Skeletal muscle satellite cell (primary cell): Measurements from ENCODE around the gene B4GALT5.
"Not testable (repeated sequence)": the region's sequence is repeated elsewhere in the genome, so short reads cannot be mapped to it uniquely, and the experiment has no call there.

ENCODE experiments used
- H3K27me3 ChIP-seq: 2 replicates; pipeline ENCODE4 v1.7.0; 2013; ENCODE audit warnings: low read length; ENCODE audit not compliant: control insufficient read depth, insufficient read depth
- H3K36me3 ChIP-seq: 2 replicates; pipeline ENCODE4 v1.7.0; 2013; ENCODE audit warnings: mild to moderate bottlenecking, control low read depth, low read length; ENCODE audit not compliant: insufficient read depth
- H3K4me1 ChIP-seq: 2 replicates; pipeline ENCODE4 v1.7.0; 2013; ENCODE audit warnings: low read length; ENCODE audit not compliant: control insufficient read depth, insufficient read depth
- H3K4me2 ChIP-seq: 2 replicates; pipeline ENCODE4 v1.7.0; 2013; ENCODE audit warnings: mild to moderate bottlenecking, low read length
- H3K4me3 ChIP-seq: 2 replicates; pipeline ENCODE4 v1.7.0; 2013; ENCODE audit warnings: low read length
- H3K9ac ChIP-seq: 2 replicates; pipeline ENCODE4 v1.7.0; 2013; ENCODE audit warnings: mild to moderate bottlenecking, low read depth, low read length, moderate library complexity
- H3K9me3 ChIP-seq: replicated peaks from 2 replicates; pipeline ENCODE4 v1.7.0; 2013; ENCODE audit warnings: mild to moderate bottlenecking, control low read depth, low read length

The B4GALT5 gene

GRCh38 chr20:49617394-49617793 is 96.3 kb downstream of the B4GALT5 start:
- H3K4me2 ChIP-seq = not testable (repeated sequence)

GRCh38 chr20:49616154-49617007 is 97.3 kb downstream of the B4GALT5 start:
- peaks cover 13% of the 10 kb centered on the region for H3K27me3 ChIP-seq

More at GRCh38 chr20:49617394-49617793, 96.3 kb downstream of the B4GALT5 start:
- H3K9ac ChIP-seq, H3K36me3 ChIP-seq, H3K9me3 ChIP-seq, H3K4me3 ChIP-seq, H3K4me1 ChIP-seq: not testable (repeated sequence)
- peaks cover 18% of the 10 kb centered on the region for H3K27me3 ChIP-seq

GRCh38 chr20:49615401-49616153 is 98.1 kb downstream of the B4GALT5 start:
- Histone ChIP-seq H3K36me3 (no peaks in the 10 kb centered on the region), H3K9me3 (no peaks in the 10 kb centered on the region), H3K4me1 (peaks cover 9% of the 10 kb centered on the region), H3K4me3 (no peak overlapping the region), H3K9ac (no peak overlapping the region), H3K27me3 (peaks cover 8% of the 10 kb centered on the region), H3K4me2 (no peak overlapping the region)

More at GRCh38 chr20:49616154-49617007, 97.3 kb downstream of the B4GALT5 start:
- H3K4me3 ChIP-seq = no peak overlapping the region
- H3K9me3 ChIP-seq = peaks cover 2% of the 10 kb centered on the region
- H3K36me3 ChIP-seq = no peaks in the 10 kb centered on the region
- H3K9ac ChIP-seq = no peak overlapping the region
- peaks cover 6% of the 10 kb centered on the region for H3K4me1 ChIP-seq
- no peak overlapping the region for H3K4me2 ChIP-seq

GRCh38 chr20:49615051-49615400 is 98.7 kb downstream of the B4GALT5 start:
- not testable (repeated sequence) for H3K9me3 ChIP-seq, H3K27me3 ChIP-seq, H3K4me1 ChIP-seq, H3K9ac ChIP-seq, H3K4me3 ChIP-seq, H3K4me2 ChIP-seq, H3K36me3 ChIP-seq

- Histone ChIP-seq H3K9me3 (no peaks in the 10 kb centered on the region), H3K9ac (no peak overlapping the region), H3K4me3 (no peak overlapping the region), H3K36me3 (no peaks in the 10 kb centered on the region), H3K27me3 (peaks cover 8% of the 10 kb centered on the region), H3K4me1 (peaks cover 9% of the 10 kb centered on the region), H3K4me2 (no peak overlapping the region)
Measured at GRCh38 chr20:49614338-49615050, 99.2 kb downstream of the B4GALT5 start.

GRCh38 chr20:49612127-49612738 is 101.4 kb downstream of the B4GALT5 start:
- no peak overlapping the region for H3K4me3 ChIP-seq
- H3K4me1 ChIP-seq = peaks cover 9% of the 10 kb centered on the region
- H3K9me3 ChIP-seq = no peaks in the 10 kb centered on the region
- H3K4me2 ChIP-seq = no peak overlapping the region
- H3K36me3 ChIP-seq = no peaks in the 10 kb centered on the region
- H3K9ac ChIP-seq = no peak overlapping the region
- peaks cover 8% of the 10 kb centered on the region for H3K27me3 ChIP-seq

GRCh38 chr20:49611539-49612126 is 102.0 kb downstream of the B4GALT5 start:
- not testable (repeated sequence) for H3K4me1 ChIP-seq, H3K9ac ChIP-seq, H3K4me3 ChIP-seq, H3K36me3 ChIP-seq, H3K27me3 ChIP-seq, H3K9me3 ChIP-seq
- H3K4me2 ChIP-seq = peak overlapping the region; percentile 69

- H3K36me3 ChIP-seq = no peaks in the 10 kb centered on the region
- peak overlapping the region; percentile 69 for H3K4me2 ChIP-seq
- no peak overlapping the region for H3K4me3 ChIP-seq
- H3K27me3 ChIP-seq = peaks cover 8% of the 10 kb centered on the region
- no peaks in the 10 kb centered on the region for H3K9me3 ChIP-seq
- peaks cover 10% of the 10 kb centered on the region for H3K4me1 ChIP-seq
- no peak overlapping the region for H3K9ac ChIP-seq
Measured at GRCh38 chr20:49610691-49611538, 102.8 kb downstream of the B4GALT5 start.

GRCh38 chr20:49608752-49609670 is 104.7 kb downstream of the B4GALT5 start:
- Histone ChIP-seq H3K4me2 (no peak overlapping the region), H3K27me3 (peaks cover 8% of the 10 kb centered on the region), H3K4me3 (no peak overlapping the region), H3K4me1 (peaks cover 22% of the 10 kb centered on the region), H3K9me3 (no peaks in the 10 kb centered on the region), H3K36me3 (no peaks in the 10 kb centered on the region), H3K9ac (no peak overlapping the region)

GRCh38 chr20:49607568-49607967 is 106.1 kb downstream of the B4GALT5 start:
- Histone ChIP-seq H3K27me3 (peaks cover 8% of the 10 kb centered on the region), H3K9me3 (no peaks in the 10 kb centered on the region), H3K9ac (no peak overlapping the region), H3K4me1 (peaks cover 22% of the 10 kb centered on the region), H3K4me3 (no peak overlapping the region), H3K4me2 (no peak overlapping the region), H3K36me3 (no peaks in the 10 kb centered on the region)
